ENCODE results near the gene RAD23A. TPM values are rescaled to one million over a fixed set of nuclear protein-coding genes. Genes with fewer than 3 reads are reported as not detected.

Gene RAD23A
- total and polyA plus RNA-seq, 2 donors (not counting 3 experiments of a cell fraction or from before 2014, with no cell fraction given): 66.9 to 102 TPM

- TF ChIP-seq MYC (IDR thresholded peaks at IDR 0.05; ENCODE audit: low read depth, low read length) (no peak), JUN (IDR thresholded peaks at IDR 0.05; ENCODE audit: borderline replicate concordance, insufficient read depth, insufficient read length, low read depth) (no peak), GATA2 (IDR thresholded peaks at IDR 0.05; ENCODE audit: insufficient read depth, insufficient read length, low read depth, low read length) (no peak), EZH2 (IDR thresholded peaks at IDR 0.05; ENCODE audit: borderline replicate concordance, low read depth, low read length, severe bottlenecking) (no peak), POLR2A (IDR thresholded peaks at IDR 0.05; ENCODE audit: low read depth, low read length) (no peak), MAX (IDR thresholded peaks at IDR 0.05; ENCODE audit: insufficient read depth, insufficient read length) (no peak), FOS (IDR thresholded peaks at IDR 0.05; ENCODE audit: borderline replicate concordance, insufficient read depth, low read length) (no peak), POLR2AphosphoS5 (IDR thresholded peaks at IDR 0.05; ENCODE audit: insufficient read depth, low read depth, low read length) (no peak), CTCF (IDR thresholded peaks at IDR 0.05; ENCODE audit: extremely low read depth in 1 of 2, insufficient read depth in 1 of 2, low read depth in 1 of 2, low read length in 2 of 2) (no peak)
- Histone ChIP-seq H2AFZ (ENCODE audit: low read depth, low read length) (no peak within 1 kb of the TSS), H3K9me1 (replicated peaks; ENCODE audit: control insufficient read depth, extremely low read depth, insufficient read depth, low read length) (no peaks in the 10 kb centered on the region), H3K36me3 (ENCODE audit: control insufficient read depth in 2 of 2, extremely low read depth in 1 of 2, insufficient read depth in 2 of 2, low read length in 2 of 2) (no peaks in the 10 kb centered on the region), H4K20me1 (replicated peaks; ENCODE audit: control insufficient read depth, extremely low read depth, insufficient read depth, low read length) (no peaks in the 10 kb centered on the region), H3K9me3 (replicated peaks; ENCODE audit: control insufficient read depth, insufficient read depth, low read length) (no peaks in the 10 kb centered on the region), H3K27ac (ENCODE audit: insufficient read depth, low read depth, low read length) (no peak within 1 kb of the TSS), H3K27me3 (ENCODE audit: control insufficient read depth in 2 of 2, insufficient read depth in 2 of 2, low read length in 2 of 2) (no peaks in the 10 kb centered on the region), H3K4me3 (replicated peaks in 1 of 3; ENCODE audit: insufficient read depth in 1 of 3, low read depth in 1 of 3, low read length in 3 of 3) (no peak within 1 kb of the TSS), H3K79me2 (ENCODE audit: control insufficient read depth, insufficient read depth, low read length) (no peaks in the 10 kb centered on the region), H3K9ac (replicated peaks; ENCODE audit: extremely low read depth, insufficient read depth, low read length) (no peak within 1 kb of the TSS), H3K4me2 (ENCODE audit: insufficient read depth, low read length) (no peak within 1 kb of the TSS), H3K4me1 (ENCODE audit: control insufficient read depth, extremely low read depth, insufficient read depth, low read length) (peaks cover 2% of the 10 kb centered on the region)
- intact Hi-C loops (cut with micrococcal nuclease): no loop called here
- ChIA-PET POLR2A (no interaction called here), CTCF (interaction anchor here (0.7 to 1.0 kb wide), 2 partner anchors 8 to 125 kb away, joined by 3 read pairs; no protein-coding TSS in a partner anchor)
- FAIRE-seq (no peak), DNase-seq (ENCODE audit: low read depth, low spot score) (no peak)
- BruUV-seq (replicated peaks): no TSS peak
- dilution Hi-C loops (cut with MboI; ENCODE audit: extremely low pct_ligation_motif_present, low sequenced_read_pairs): no loop called here
Observed at GRCh38 chr19:12969292-12969988, 23.8 kb downstream of the RAD23A start, which contains the start of gene DAND5. Gene DAND5 (plus strand): TSS chr19:12969576. CDS start chr19:12969661, 85 bp downstream.
